GM18499 (cell line): ENCODE measurements around the gene GUCY1A1.
"Not testable (repeated sequence)": the region's sequence is repeated elsewhere in the genome, so short reads cannot be mapped to it uniquely, and the experiment has no call there.

ENCODE experiments used
- ATAC-seq: cut with Tn5 transposase; IDR thresholded peaks from one replicate; pipeline ENCODE4 v1.9.1; 2021; ENCODE audit warnings: moderate number of reproducible peaks; ENCODE audit not compliant: insufficient read depth, unreplicated experiment

The GUCY1A1 gene

GRCh38 chr4:155666344-155667221, at the start of gene GUCY1A1:
Gene GUCY1A1 (plus strand): TSS chr4:155666848. CDS start chr4:155696868, 30,020 bp downstream.
- ATAC-seq: no peak

GRCh38 chr4:155617296-155617695, 49.4 kb upstream of the GUCY1A1 start:
- no peak for ATAC-seq

DNA sequence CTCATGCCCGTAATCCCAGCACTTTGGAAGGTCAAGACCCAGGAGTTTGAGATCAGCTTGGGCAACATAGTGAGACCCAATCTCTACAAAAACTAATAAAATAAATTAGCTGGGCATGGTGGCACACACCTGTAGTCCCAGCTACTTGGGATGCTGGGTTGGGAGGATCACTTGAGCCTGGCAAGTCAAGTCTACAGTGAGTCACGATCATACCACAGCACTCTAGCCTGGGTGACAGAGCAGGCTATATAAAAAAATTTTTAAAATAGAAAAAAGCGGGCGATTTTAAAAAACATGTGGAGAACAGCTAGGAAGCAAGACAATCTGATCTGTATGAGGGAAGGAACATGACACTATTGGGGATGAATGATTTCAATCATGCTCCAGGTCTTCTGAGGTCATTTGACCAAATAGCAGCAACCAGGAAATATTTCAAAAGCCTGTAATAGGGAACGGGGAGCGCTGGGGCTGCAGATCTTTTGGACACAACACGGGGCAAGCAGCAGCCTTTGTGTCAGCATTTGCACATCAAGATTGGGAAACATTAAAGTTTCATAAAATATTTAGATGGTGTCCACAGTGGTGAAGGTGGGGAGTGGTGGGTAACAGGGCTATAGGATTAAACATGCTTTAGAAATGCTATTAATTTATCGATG, 48.3 kb upstream of the GUCY1A1 start:
- no peak for ATAC-seq

DNA sequence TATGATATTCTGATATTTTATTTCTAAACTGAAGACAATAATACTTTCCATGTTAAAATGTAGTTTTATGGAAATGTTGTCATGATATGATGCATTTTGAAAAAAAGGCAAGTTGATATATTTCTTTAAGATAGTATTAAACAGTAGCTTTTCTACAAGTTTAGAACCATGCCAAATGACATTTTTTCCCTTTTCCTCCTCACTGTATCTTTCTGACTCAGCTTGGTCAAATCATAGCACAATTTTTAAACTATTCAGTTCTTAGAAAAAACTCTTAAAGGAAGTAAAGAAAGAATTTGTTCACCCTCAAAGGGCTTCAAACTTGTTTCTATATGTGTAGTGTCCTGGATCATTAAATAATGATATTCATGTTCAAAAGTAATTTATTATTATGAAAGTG, 46.0 kb upstream of the GUCY1A1 start:
- no peak for ATAC-seq

DNA sequence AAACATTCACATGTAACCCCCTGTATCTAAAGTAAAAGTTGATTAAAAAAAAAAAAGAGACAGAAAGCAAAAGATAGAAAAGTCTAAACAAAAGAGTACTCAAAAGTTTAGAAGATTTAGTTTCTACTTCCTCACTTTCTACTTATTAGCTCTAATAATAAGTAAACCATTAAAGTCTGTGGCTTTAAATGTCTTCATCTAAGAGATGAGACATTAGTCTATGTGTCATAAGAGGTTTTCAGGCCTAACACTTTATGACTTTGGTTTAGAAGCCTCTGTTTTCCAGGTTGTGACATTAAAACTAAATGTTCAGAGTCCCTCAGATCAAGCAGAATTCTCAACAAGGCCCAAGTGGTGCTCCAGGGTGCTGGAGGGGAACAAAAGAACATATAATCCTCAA, 42.2 kb upstream of the GUCY1A1 start:
- ATAC-seq: peak; percentile 90

- ATAC-seq: no peak
Measured at GRCh38 chr4:155626561-155626960, 40.1 kb upstream of the GUCY1A1 start.

DNA sequence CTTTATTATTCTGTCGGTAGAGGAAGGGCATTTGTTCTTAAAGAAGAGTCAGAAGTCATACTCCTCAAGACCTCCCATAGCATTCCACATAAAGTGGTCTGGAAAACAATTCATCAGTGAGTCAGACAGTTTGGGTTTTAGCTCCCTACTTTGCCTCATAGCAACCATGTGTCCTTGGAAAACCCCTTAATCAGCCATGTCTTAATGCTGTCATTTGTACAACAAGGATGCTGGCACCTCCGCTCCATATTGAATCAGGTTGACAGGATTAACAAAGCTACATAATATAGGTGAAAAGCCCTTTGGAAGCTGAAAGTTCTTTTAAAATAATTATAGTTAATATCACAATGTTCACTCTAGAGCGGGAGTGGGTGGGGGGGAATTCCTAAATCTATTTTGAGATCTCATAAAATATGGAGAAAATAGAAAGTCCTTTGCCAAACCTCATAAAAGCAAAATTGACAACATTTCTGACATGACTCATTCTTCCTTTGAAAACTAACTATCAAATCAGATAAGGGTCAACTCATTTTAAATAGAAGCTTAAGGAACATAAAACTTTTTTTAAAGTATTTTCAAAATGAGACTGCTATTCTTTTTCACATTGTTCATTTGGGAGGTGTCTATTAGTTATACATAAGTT, 37.3 kb upstream of the GUCY1A1 start:
- no peak for ATAC-seq

DNA sequence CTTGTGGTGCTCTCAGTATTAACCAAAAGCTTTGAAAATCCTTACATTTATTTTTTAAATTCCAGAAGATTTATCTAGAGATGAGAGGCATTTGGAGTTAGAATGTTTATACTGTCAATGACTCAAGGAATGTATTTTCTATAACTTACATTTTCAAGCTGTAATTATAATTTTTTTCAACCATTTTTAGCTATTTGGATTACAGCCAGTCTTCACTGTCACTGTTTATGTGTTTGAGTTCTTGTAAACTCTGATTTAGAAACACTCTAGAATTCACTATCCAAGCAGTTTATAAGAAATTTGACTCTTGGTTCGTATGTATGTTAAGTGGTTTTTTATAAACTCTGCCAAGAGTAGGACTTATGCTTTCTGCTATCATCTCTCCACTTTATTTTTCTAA, 36.7 kb upstream of the GUCY1A1 start:
- ATAC-seq: no peak

DNA sequence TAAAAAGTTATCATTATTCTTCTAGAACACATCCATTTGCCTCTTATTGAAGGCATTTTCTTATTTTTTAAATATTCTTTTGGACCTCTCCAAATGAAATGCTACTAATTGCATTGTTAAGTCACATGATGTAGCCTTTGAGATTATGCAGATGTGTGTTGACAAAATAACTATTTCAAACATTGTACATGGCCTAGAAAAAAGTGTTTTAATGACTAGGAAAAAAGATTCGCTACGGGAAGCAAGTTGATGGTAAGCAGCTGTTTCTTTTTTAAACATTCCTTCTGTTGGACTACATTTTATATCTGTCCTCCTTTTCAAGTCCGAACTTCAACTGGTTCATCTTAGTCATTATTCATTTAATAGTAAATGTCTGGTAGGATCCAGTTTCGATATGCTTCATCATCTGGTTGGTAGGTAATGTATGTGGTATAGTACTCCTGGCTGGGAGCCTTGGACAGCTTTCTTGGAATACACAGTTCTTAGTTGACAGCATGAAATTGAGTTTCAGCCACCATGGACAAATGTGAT, 34.3 kb upstream of the GUCY1A1 start:
- ATAC-seq: no peak

DNA sequence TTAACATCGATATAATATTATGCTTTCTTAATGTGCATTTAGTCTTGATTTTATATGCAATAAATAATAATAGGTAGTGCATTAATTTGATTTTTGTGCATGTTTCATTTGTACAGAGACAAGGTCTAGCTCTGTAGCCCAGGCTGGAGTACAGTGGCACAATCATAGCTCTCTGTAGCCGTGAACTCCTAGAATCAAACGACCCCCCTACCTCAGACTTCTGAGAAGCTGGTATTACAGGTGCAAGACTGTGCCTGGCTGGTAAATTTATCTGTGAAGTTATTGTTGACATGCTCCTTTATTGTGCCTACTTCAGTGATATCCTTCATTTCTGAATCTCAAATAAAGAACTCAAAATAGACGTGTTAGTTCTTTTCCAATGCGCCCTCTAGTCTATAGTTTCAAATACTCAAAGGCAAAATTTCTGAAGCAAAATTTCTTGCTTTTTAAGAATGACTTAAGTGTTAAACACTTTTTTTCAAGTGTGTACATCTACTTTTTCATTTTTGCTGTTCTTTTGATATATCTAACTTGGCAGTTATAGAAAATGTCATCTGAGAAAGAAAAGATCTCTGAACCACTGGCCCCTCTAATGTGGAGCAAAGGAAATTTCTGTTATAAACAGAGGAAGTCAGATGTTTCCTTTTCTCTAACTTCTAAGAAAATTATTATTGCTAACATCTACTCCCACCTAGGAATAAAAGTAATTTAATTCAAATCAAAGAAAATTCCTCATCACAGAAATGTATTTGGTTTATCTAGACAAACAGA, 28.3 kb upstream of the GUCY1A1 start:
- no peak for ATAC-seq

DNA sequence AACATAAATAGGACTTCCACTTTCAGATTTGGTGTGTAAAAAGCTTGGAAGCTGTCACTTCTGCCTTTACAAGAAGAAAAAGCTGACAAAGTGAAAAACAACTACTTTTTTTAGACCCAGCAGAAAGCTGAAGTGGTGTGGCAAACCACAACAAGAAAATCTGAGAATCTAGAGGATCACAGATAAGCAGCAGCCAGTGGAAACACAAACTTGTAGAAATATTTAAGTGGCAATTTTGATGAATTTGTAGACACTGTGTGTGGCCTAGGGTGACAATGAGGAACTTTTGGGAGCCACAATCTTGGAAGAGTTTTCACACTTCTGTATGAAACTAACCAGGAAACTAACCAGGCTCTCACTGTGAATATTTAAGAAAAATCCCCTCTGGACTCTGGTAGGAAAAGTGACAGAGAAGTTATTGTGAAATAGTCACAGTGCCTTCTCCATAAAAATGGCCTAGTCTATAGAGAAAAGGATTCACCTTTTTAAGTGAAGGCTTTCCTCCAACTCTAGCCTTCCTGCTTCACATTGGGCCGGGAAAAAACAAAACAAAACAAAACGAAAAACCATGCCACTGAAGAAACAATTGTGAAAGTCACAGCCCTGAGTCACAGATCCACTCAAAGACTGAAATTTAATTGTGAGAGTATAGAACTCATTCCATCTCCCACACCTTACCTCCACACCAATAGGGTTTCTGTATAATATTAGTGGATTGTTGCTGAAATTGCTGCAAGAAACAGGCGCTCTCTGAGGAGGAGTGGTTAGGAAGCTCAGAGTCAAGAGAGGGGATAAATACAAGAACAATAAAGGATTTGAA, 26.7 kb upstream of the GUCY1A1 start:
- peak; percentile 77 for ATAC-seq

- ATAC-seq: no peak
Measured at GRCh38 chr4:155640751-155641150, 25.9 kb upstream of the GUCY1A1 start.

DNA sequence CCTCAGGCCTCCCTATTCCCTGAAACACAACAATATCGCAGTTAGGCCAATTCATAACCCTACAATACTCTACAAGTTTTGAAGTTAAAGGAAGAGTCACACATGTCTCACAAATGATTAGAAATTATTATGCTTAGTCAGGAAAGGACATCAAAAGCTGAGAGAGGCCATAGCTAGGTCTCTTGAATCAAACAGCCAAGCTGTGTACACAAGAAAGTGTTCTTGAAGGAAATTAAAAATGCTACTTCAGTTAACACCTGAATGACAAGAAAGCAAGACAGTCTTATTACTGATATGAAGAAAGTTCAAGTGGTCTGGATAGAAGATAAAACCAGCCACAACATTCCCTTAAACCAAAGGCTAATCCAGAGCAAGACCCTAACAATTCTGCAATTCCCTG, 23.6 kb upstream of the GUCY1A1 start:
- ATAC-seq: no peak

GRCh38 chr4:155646001-155646400, 20.6 kb upstream of the GUCY1A1 start:
- no peak for ATAC-seq

DNA sequence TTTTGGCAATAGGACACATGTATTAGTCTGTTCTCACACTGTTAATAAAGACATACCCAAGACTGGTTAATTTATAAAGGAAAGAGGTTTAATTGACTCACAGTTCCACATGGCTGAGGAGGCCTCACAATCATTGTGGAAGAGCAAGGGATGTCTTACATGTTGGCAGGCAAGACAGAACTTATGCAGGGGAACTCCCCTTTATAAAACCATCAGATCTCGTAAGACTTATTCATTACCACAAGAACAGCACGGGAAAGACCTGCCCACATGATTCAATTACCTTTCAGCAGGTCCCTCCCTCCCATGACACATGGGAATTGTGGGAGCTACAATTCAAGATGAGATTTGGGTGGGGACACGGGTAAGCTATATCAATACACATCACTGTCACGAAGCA, 15.9 kb upstream of the GUCY1A1 start:
- ATAC-seq: not testable (repeated sequence)

GRCh38 chr4:155653052-155653451, 13.6 kb upstream of the GUCY1A1 start:
- no peak for ATAC-seq

DNA sequence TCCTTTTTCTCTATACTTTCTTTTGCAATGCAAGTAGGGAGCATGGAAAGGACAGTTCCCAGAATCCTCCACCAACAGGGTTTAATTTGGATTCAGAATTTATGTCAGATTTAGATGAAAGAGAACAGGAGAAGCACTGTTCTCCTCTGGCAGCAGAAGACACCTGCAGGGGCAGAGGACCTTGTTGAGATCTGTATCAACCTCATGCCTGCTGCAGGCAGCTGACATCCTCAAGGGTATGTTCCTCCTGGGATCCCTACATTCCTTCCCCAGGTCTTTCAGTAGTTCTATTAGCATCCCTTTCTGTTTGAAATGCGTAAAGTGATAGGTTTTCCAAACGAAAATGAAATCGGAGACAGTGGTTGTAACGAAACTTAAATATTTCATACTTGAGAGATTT, 10.6 kb upstream of the GUCY1A1 start:
- no peak for ATAC-seq

GRCh38 chr4:155657169-155657568, 9.5 kb upstream of the GUCY1A1 start:
- no peak for ATAC-seq

DNA sequence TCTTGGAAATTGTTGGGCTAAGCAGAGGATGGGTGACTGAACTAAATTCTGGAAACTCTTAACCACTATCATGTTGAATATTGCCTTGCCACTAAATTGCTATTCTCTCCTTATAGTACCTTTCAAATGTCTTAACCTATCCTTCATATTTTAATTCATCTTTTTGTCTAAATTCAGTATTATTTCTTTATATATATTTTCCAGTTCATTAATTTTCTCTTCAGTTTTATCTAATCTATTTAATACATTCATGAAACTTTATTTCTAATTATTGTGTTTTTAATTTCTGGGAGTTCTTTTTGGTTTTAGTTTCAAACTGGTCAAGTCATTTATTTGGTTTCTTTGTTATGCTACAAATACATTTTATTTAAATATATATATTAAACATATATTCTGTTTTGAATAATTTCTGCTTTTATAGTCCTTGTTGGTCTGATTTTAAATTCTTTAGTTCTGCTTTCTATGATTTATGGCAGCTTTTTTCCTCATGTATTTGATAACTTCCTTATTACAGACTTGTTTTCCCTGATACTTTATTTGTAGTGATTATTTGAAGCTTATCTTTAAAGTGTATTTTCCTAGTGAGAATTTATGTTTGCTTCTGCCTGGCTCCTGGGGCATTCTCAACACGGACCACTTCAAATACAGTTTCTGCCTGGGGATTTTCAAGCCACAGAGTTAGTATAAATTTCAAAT, 8.5 kb upstream of the GUCY1A1 start:
- ATAC-seq: no peak
